ENCODE data around the gene KDM6B.

Gene KDM6B

GRCh38 chr17:7833795-7834541, at the start of gene KDM6B:
KDM6B (plus strand) TSS chr17:7834217; CDS start chr17:7845555, 11,338 bp downstream.
- TF ChIP-seq GATA3 (IDR thresholded peaks at IDR 0.05; ENCODE audit: low read depth, low read length) (no peak), GATA2 (IDR thresholded peaks at IDR 0.05; ENCODE audit: low read depth, low read length) (no peak)

GRCh38 chr17:7786866-7787265, 47.2 kb upstream of the KDM6B start:
- TF ChIP-seq GATA3 (IDR thresholded peaks at IDR 0.05; ENCODE audit: low read depth, low read length) (no peak), GATA2 (IDR thresholded peaks at IDR 0.05; ENCODE audit: low read depth, low read length) (no peak)

- TF ChIP-seq GATA3 (IDR thresholded peaks at IDR 0.05; ENCODE audit: low read depth, low read length), result no peak
- TF ChIP-seq GATA2 (IDR thresholded peaks at IDR 0.05; ENCODE audit: low read depth, low read length), result no peak
Measured at GRCh38 chr17:7789131-7789530, 44.9 kb upstream of the KDM6B start.

- TF ChIP-seq GATA3 (IDR thresholded peaks at IDR 0.05; ENCODE audit: low read depth, low read length) (no peak), GATA2 (IDR thresholded peaks at IDR 0.05; ENCODE audit: low read depth, low read length) (no peak)
Measured at GRCh38 chr17:7790150-7790549, 43.9 kb upstream of the KDM6B start.

GRCh38 chr17:7792611-7793010, 41.4 kb upstream of the KDM6B start:
- TF ChIP-seq GATA2 (IDR thresholded peaks at IDR 0.05; ENCODE audit: low read depth, low read length) (no peak), GATA3 (IDR thresholded peaks at IDR 0.05; ENCODE audit: low read depth, low read length) (no peak)

GRCh38 chr17:7794075-7794663, 39.8 kb upstream of the KDM6B start:
- TF ChIP-seq GATA3 (IDR thresholded peaks at IDR 0.05; ENCODE audit: low read depth, low read length) (no peak), GATA2 (IDR thresholded peaks at IDR 0.05; ENCODE audit: low read depth, low read length) (no peak)

GRCh38 chr17:7797976-7798375, 36.0 kb upstream of the KDM6B start:
- no peak for TF ChIP-seq GATA3 (IDR thresholded peaks at IDR 0.05; ENCODE audit: low read depth, low read length)
- TF ChIP-seq GATA2 (IDR thresholded peaks at IDR 0.05; ENCODE audit: low read depth, low read length), result no peak

- no peak for TF ChIP-seq GATA2 (IDR thresholded peaks at IDR 0.05; ENCODE audit: low read depth, low read length)
Measured at GRCh38 chr17:7798839-7799238, 35.2 kb upstream of the KDM6B start.

GRCh38 chr17:7803981-7804380, 30.0 kb upstream of the KDM6B start:
- no peak for TF ChIP-seq GATA2 (IDR thresholded peaks at IDR 0.05; ENCODE audit: low read depth, low read length)
- TF ChIP-seq GATA3 (IDR thresholded peaks at IDR 0.05; ENCODE audit: low read depth, low read length), result no peak

- TF ChIP-seq GATA2 (IDR thresholded peaks at IDR 0.05; ENCODE audit: low read depth, low read length), result no peak
- no peak for TF ChIP-seq GATA3 (IDR thresholded peaks at IDR 0.05; ENCODE audit: low read depth, low read length)
Measured at GRCh38 chr17:7806587-7806986, 27.4 kb upstream of the KDM6B start.

- TF ChIP-seq GATA3 (IDR thresholded peaks at IDR 0.05; ENCODE audit: low read depth, low read length) (no peak), GATA2 (IDR thresholded peaks at IDR 0.05; ENCODE audit: low read depth, low read length) (no peak)
Measured at GRCh38 chr17:7807206-7807605, 26.8 kb upstream of the KDM6B start.

- TF ChIP-seq GATA2 (IDR thresholded peaks at IDR 0.05; ENCODE audit: low read depth, low read length), result no peak
- TF ChIP-seq GATA3 (IDR thresholded peaks at IDR 0.05; ENCODE audit: low read depth, low read length), result no peak
Measured at GRCh38 chr17:7809086-7809790, 24.8 kb upstream of the KDM6B start.

GRCh38 chr17:7811251-7811650, 22.8 kb upstream of the KDM6B start:
- TF ChIP-seq GATA3 (IDR thresholded peaks at IDR 0.05; ENCODE audit: low read depth, low read length) (no peak), GATA2 (IDR thresholded peaks at IDR 0.05; ENCODE audit: low read depth, low read length) (no peak)

- TF ChIP-seq GATA3 (IDR thresholded peaks at IDR 0.05; ENCODE audit: low read depth, low read length) (no peak), GATA2 (IDR thresholded peaks at IDR 0.05; ENCODE audit: low read depth, low read length) (no peak)
Measured at GRCh38 chr17:7814969-7815368, 19.0 kb upstream of the KDM6B start.
